GM23248 (cell line): ENCODE data around the gene CAPN8.

ENCODE experiments used
- EZH2 ChIP-seq: fragments of 200-600 bp; sonication (generic); IDR thresholded peaks from 2 replicates; pipeline ENCODE4 v1.6.1; 2018; ENCODE audit warnings: antibody characterized with exemption, mild to moderate bottlenecking; ENCODE audit not compliant: insufficient read depth, poor library complexity, severe bottlenecking
- EZH2phosphoT487 ChIP-seq: fragments of 200-600 bp; sonication (generic); IDR thresholded peaks from 2 replicates; pipeline ENCODE4 v1.6.1; 2018; ENCODE audit warnings: antibody characterized with exemption, moderate library complexity, mild to moderate bottlenecking, low read depth; ENCODE audit not compliant: insufficient read depth

DNA sequence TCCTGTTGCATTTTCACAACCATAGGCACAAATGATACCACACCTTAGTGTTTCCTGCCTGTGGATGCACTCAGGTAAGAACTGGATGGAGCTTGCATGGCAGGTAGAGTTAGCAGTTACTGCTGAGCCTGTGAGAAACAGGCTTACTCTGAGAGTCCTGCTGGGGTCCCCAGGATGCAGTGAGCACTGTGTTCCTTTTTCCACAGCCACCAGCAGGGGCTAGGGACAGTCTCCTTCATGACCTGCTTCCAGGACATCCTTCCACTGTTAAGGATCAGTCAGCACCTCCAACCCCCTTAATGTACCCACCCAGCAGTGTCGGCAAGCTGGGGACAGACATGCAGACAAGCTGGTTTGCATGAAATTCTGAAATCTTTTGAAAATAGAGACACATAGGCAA lies 16.3 kb downstream of the CAPN8 start:
- no peak for TF ChIP-seq EZH2
- no peak for TF ChIP-seq EZH2phosphoT487
